HEK293T (cell line): ENCODE data around the gene PCDH12.

Experiments used
- ARNT ChIP-seq: fragments of 450-650 bp; IDR thresholded peaks from 2 replicates; pipeline ENCODE4 v1.6.1; 2017; ENCODE audit warnings: mild to moderate bottlenecking
- BHLHE40 ChIP-seq: fragments of 450-650 bp; IDR thresholded peaks from 2 replicates; pipeline ENCODE4 v1.6.1; 2016; ENCODE audit warnings: mild to moderate bottlenecking, moderate library complexity, borderline replicate concordance
- ELF4 ChIP-seq: fragments of 450-650 bp; IDR thresholded peaks from 2 replicates; pipeline ENCODE4 v1.6.1; 2017; ENCODE audit warnings: antibody characterized with exemption
- FOXK2 ChIP-seq: fragments of 450-650 bp; IDR thresholded peaks from 2 replicates; pipeline ENCODE4 v1.6.1; 2016; ENCODE audit warnings: mild to moderate bottlenecking
- FOXM1 ChIP-seq: fragments of 450-650 bp; IDR thresholded peaks from 2 replicates; pipeline ENCODE4 v1.6.1; 2017; ENCODE audit warnings: mild to moderate bottlenecking, borderline replicate concordance
- HDGF ChIP-seq: fragments of 450-650 bp; IDR thresholded peaks from 2 replicates; pipeline ENCODE4 v1.6.1; 2017; ENCODE audit warnings: antibody characterized with exemption, borderline replicate concordance
- NFRKB ChIP-seq: fragments of 450-650 bp; IDR thresholded peaks from 2 replicates; pipeline ENCODE4 v1.6.1; 2016; ENCODE audit warnings: mild to moderate bottlenecking, moderate library complexity
- SP1 ChIP-seq: fragments of 450-650 bp; IDR thresholded peaks from 2 replicates; pipeline ENCODE4 v1.6.1; 2017

- TF ChIP-seq ELF4 (no peak), BHLHE40 (no peak), ARNT (no peak), FOXK2 (no peak), HDGF (no peak), SP1 (no peak), NFRKB (no peak), FOXM1 (no peak)
Observed at GRCh38 chr5:141915881-141916336, 42.1 kb downstream of the PCDH12 start.
